T-helper 9 cell (primary cell): ENCODE results near the gene SPEM2.

Source experiments
- DNase-seq: peaks from one replicate; pipeline ENCODE4 v3.0.0-alpha.2; 2020

The SPEM2 gene

DNA sequence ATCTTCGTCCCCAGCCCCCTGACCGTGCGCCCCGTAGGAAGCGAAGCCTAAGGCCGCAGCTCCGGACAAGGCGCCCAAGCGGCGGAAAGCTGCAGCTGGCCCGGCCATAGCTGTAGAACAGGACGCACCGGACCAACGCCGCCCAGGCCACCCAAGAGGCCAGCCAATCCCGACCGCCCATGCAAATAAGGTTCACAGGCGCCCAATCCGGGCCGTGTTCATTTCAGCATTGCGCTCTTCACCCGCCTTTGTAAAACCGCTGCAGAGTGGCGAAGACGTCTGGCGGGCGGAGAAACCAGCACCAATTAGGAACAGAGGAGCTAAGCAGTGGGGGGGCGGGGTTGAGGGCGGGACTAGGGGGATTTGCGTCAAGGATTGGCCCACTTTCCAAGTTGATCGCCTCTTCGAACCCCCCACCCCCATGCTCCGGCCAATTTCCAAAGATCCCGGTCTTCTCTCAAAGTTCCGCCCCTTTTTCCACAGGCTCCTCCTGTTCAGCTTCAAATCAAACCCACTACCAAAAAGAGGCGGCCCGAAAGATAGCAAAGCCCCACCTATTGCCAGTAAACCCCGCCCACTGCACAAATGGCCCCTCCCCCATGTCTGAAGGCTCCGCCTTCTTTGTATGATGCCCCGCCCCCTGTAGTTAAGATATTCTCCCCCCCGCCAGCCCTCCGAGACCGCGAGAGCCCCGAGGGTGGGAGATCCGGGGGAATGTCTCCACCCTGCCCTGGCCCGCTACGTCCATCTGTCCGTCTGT lies 21.3 kb upstream of the SPEM2 start, which contains the start of gene TMEM256:
Gene TMEM256 (minus strand): TSS at position 121 of the 760 bp plus-strand sequence. CDS start 13 bp downstream, at position 108.
- DNase-seq: peak; percentile 96

DNA sequence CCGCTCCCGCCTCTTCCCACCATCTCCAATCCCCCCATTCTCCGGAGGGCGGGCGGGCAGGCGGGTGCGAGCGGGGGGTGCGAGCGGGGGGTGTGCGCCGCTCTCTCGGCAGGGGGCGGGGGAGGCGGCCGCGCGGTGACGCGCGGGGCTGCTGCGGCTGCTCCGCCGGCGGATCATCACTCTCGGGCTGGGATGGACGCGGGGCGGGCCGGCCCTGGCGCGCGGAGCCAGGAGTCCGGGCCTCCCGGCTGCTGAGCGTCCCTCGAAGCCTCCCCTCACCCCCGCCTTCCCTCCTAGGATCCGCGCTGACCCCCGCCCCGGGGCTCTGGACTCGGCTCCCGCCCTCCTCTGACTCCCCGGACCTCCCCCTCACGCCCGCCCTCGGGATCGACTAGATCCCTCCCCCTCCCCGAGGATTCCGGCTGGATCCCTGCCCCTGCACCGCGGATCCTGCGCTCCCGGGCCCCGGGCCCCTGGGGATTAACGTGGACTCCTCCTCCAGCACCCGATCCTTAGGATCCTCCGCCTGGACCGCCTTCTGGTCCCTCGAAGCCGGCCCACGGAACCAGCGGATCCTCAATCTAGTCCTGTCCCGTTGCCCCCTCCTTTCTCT lies 20.6 kb upstream of the SPEM2 start:
- DNase-seq: peak; percentile 70

DNA sequence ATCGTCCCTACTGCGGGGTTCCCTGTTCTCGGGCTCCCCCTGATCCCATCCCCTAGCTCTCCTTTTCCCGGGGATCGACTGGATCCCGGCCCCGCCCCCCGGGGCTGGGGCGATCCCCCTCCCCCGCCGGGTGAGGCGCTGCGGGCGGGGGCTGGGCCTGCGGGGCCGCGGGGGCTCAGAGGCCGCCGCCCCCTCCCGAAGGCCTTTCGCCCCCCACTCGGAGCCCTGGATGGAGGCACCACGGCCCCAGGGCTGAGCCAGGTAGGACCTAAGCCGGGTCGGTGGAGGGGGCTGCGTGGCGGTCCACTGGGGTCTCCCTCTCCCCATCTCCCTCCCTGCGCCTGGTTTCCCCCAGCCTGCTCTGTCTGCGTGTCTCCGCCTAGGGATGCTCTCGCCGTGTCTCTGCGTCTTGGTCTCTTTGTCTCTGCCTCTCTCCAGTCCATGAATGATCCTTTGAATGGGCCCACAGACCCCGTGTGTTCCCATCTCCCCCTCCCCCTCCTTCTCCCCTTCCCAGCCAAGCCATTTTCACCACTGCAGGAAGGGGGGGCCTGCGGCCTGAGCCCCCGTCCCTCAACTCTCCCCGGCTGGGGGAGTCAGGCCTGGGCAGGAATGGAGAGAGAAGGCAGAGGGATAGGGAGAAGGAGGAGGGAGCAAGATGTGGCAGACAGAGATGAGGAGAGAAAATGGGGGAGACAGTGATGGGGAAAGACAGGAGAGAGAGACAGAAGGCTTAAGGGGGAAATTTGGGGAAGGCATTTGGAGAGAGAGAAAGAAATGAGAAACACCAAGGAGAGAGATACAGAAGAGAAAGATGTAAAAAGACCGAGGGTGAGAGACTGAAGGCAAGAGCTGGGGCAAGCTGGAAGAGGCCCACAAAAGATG lies 19.8 kb upstream of the SPEM2 start:
- no peak for DNase-seq

DNA sequence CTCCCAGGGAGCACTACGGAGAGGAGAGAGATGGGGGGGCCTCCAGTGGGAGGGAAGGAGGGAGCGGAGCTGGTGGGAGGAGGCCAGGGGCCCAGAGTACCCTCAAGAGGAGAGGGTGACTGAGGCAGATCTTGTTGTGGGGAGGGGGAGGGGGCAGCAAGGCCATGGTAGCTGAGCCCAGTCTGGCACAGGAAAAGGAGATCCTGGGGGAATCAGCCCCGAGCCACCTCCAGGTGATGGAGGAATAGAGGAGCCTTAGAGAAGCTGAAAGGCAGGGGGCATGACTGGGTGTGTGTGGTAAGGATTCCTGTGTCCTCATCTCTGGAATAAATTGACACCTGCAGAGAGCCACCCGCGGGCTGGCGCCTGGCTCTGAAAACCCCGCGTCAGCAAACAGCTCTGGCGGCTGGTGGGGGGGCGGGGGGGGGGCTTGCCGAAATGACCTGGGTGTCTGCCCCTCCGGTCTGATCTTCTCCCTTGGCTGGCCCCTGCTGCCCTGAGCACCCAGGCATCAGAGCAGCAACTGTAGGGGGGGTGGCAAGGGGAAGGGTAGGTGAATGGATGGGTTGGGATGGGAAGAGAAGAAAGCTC lies 19.1 kb upstream of the SPEM2 start:
- DNase-seq: no peak

DNA sequence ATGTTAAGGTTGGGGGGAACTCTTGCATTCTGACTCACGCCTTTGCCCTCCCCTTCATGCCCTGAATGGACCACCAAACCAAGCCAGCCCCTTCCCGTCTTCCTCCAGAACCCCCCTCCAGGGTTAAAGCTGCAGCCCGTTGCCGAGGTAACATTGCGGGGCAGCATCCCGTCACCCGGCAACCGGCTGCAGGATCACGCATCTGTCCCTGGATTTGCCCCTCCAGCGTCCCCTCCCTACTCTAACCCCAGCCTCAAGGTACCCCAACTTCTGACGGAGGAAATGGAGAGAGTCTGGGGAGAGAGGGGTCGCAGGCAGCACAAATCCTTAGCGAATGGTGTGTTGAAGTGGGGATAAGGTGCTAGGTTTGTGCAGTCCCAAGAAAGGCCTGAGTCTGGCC lies 18.3 kb upstream of the SPEM2 start:
- DNase-seq: no peak

DNA sequence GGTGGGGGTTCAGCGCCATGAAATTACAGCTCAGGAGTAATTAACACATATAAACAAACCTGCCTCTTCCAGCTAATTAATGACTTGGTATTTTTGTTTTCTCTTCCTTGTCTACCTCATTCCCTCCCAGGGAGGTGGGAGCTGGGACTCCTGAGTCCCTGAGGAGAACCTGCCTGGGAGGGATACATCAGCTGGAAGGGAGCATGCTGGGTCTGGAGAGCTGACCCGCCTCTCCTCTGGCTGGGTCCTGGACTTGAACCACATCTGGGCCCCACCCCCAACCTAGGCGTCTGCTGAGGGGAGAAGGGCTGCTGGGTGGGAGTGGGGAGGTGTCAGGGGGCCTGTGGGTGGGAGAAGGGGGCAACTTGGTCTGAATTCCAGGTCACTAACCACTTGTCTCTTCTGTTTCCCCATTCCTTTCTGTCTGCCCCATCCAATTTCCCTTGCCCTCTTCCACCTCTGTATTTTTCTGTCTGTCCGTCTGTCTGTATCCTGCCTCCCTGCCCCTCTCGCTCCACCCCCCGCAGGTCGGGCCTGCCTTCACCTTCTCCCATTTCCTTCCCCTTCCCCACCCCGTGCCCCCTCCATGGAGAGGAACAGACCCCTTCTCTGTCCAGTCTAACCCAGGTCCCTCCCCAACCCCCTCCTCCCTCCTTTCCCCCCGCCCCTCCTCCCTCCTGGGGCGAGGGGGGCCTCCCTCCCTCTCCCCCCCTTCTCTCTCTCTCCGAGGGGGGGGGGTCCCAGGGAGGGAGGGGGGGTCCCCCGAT lies 17.7 kb upstream of the SPEM2 start, which contains the start of gene NLGN2:
Gene NLGN2 (plus strand): TSS at position 361 of the 767 bp plus-strand sequence. CDS start 411 bp downstream, outside the sequence.
- no peak for DNase-seq

DNA sequence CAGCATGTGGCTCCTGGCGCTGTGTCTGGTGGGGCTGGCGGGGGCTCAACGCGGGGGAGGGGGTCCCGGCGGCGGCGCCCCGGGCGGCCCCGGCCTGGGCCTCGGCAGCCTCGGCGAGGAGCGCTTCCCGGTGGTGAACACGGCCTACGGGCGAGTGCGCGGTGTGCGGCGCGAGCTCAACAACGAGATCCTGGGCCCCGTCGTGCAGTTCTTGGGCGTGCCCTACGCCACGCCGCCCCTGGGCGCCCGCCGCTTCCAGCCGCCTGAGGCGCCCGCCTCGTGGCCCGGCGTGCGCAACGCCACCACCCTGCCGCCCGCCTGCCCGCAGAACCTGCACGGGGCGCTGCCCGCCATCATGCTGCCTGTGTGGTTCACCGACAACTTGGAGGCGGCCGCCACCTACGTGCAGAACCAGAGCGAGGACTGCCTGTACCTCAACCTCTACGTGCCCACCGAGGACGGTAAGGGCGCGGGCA lies 17.1 kb upstream of the SPEM2 start:
- DNase-seq: no peak

DNA sequence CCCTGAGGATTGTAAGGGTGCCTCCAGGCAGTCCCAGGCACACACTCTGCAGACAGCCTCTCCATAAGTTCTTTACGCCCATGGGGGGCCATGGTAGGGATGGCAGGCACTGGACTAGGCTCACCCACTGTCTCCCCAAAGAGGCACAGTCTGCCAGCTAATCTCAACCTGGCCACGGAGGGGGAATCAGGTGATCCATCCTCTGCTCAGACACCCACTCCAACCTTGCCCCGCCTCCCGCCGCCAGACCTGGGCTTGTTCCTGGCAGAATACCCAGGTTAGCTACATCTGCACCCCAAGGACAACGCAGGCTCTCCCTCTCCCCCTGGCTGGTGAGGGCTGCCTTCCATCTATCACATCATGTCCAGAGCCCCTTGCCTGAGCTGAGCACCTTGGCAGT lies 16.6 kb upstream of the SPEM2 start:
- no peak for DNase-seq

DNA sequence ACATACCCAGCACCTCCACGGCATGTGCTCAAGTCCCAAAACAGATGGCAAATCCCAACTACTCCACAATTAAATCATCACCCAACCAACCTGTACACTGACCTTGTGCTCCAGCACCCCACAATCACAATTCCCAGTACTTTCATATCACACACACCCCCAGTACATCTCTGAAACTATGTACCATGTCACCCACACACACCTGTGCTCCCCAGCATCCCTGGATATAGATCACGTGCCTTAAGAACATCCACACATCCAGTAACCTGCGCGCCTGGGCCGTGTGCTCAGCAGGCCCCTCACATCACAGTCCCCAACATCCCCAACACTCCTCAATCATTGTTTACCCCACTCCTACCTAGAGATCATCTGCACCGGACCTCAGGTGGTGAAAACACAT lies 15.7 kb upstream of the SPEM2 start:
- DNase-seq: no peak

DNA sequence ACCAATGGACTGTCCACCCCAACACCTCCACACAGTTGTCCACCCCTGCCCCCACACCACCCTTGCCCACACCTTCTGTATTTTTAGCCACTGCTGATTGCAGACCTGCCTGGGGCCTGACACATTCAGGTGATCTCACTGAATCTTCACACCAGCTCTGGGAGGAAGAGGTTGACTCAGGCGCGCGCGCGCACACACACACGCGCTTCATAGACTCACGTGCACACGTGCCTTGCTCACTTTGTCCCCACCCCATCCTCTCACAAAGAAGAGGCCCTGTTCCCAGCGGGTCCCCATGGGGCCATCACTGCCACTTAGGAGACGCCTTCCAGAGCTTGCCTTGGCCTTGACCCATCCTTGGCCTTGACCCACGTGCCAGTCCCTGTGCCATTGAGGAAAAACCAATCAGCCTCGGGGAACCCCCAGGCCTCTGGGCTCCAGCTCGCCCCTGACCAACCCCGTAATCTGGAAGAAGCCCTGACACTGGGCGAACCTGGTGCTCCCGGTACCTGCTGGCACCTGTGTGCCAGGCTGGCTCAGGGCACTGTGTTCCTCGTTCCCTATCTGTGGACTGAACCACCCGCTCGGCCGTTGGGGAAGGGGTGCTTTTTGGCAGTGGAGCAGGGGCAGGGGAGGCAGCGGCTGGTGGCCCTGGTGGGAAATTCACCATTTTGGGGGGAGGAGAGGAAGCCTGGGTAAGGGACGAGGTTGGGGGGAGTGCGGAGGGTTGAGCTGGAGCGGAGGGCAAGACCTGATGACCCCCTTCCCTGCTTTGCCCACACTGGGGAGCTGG lies 14.6 kb upstream of the SPEM2 start:
- DNase-seq: no peak

DNA sequence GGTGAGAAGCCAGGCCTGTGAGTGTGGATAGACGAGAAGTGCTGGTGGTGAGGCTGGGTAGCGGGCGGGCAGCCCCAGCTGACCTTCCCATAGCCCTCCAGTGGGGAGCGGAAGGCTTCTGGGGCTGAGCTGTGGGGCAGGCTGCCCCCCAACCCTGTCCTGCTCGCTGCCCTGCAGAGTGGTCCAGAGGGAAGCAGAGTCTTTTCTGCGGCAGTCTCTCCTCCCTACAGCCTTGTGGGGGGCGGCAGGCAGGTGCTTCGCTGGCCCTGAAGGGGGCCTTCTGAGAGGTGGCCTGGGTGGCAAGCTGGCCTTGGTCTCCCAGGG lies 14.0 kb upstream of the SPEM2 start:
- no peak for DNase-seq

DNA sequence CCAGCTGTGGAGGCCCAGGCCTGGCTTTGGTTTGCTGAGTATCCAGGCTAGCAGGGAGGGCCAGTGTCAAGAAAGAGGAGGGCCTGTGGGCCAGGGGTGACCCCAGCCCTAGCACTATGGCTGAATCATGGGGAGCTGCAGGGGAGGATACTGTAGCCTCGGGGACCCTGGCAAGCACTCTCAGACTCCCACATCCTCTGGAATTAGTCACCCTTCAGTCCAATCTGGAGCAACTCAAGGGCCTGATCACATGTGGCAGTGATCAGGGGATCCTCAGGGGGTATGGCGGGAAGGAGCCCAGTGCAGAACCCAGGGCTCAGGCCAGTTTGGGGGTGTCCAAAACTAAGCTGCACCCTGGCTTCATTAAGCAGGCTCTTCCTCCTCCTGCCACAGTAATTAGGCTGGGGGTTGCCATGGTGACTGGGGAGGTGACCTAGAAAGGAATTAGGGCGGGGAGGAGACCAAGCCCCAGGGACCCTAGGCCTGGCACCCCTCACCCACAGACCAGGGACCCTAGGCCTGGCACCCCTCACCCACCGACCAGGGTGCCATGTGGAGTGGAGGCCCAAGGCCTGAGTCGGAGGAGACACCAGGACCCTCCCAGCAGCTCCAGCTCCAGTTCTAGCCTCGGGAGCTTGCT lies 11.9 kb upstream of the SPEM2 start:
- DNase-seq: no peak

DNA sequence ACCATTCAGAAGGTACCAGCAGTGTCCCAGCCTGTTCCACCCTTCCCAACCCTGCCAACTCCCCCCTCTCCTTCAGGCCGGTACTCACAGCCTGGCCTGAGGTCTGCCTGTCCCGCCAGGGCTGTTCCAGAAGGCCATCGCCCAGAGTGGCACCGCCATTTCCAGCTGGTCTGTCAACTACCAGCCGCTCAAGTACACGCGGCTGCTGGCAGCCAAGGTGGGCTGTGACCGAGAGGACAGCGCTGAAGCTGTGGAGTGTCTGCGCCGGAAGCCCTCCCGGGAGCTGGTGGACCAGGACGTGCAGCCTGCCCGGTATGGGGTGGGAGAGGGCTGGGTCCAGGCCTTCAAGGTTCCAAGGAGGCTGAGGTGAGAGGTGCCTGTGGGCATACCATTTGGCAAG lies 10.6 kb upstream of the SPEM2 start:
- no peak for DNase-seq

DNA sequence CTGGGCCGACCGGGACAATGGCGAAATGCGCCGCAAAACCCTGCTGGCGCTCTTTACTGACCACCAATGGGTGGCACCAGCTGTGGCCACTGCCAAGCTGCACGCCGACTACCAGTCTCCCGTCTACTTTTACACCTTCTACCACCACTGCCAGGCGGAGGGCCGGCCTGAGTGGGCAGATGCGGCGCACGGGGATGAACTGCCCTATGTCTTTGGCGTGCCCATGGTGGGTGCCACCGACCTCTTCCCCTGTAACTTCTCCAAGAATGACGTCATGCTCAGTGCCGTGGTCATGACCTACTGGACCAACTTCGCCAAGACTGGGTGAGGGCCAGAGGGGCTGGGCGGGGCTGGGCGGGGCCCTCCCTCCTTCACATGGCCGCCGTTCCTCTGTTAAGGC lies 9.6 kb upstream of the SPEM2 start:
- no peak for DNase-seq

DNA sequence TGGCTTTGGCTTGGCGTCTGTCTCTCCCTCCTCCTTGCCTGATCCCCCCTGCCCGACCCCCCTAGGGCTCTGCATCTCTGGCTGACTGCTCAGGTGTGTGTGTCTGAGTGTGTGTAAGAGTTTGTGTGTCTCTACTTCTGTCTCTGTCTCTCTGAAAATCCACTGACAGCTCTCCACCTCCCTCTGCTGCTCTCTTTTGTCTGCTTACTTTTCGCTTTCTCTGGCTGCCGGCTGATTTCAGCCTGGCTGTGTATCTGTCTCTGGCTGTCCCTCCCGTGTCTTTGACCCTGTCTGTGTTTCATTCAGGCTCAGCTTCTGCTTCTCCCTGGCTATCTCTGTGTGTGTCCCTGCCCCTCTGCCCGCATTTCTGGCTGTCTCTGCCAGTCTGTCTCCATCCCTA lies 9.1 kb upstream of the SPEM2 start:
- DNase-seq: no peak

DNA sequence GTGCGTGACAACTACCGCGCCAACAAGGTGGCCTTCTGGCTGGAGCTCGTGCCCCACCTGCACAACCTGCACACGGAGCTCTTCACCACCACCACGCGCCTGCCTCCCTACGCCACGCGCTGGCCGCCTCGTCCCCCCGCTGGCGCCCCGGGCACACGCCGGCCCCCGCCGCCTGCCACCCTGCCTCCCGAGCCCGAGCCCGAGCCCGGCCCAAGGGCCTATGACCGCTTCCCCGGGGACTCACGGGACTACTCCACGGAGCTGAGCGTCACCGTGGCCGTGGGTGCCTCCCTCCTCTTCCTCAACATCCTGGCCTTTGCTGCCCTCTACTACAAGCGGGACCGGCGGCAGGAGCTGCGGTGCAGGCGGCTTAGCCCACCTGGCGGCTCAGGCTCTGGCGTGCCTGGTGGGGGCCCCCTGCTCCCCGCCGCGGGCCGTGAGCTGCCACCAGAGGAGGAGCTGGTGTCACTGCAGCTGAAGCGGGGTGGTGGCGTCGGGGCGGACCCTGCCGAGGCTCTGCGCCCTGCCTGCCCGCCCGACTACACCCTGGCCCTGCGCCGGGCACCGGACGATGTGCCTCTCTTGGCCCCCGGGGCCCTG lies 8.3 kb upstream of the SPEM2 start:
- no peak for DNase-seq

DNA sequence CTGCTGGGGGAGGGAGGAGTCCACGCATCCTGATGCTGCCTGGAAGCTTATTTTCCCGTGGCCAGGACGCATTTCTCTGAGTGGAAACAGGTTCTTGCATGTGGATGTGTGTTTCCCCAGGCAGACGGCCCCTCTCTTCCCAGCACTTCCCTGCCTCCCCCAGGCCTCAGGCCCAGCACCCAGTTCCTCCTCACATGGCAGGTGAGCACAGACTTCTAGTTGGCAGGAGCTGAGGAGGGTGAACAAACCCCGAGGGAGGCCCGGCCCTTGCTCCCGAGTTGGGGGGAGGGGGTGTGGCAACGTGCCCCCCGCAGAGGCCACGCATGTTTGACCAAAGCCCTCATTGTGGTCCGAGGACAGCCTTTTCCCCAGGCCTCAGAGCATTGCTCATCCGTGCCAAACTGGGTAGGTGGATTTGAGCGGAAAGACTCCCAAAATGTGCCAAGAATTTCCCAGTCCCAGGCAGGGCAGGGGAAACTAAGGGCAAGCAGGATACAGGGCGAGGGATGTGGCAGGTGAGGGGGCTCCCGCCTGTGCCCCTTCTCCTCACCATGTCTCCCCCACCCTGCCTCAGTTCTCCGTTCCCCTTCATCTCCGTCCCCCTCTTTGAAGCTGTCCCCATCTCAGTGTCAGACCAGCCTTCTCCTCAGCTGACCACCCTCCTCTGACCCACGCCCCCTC lies 6.8 kb upstream of the SPEM2 start:
- DNase-seq: no peak

DNA sequence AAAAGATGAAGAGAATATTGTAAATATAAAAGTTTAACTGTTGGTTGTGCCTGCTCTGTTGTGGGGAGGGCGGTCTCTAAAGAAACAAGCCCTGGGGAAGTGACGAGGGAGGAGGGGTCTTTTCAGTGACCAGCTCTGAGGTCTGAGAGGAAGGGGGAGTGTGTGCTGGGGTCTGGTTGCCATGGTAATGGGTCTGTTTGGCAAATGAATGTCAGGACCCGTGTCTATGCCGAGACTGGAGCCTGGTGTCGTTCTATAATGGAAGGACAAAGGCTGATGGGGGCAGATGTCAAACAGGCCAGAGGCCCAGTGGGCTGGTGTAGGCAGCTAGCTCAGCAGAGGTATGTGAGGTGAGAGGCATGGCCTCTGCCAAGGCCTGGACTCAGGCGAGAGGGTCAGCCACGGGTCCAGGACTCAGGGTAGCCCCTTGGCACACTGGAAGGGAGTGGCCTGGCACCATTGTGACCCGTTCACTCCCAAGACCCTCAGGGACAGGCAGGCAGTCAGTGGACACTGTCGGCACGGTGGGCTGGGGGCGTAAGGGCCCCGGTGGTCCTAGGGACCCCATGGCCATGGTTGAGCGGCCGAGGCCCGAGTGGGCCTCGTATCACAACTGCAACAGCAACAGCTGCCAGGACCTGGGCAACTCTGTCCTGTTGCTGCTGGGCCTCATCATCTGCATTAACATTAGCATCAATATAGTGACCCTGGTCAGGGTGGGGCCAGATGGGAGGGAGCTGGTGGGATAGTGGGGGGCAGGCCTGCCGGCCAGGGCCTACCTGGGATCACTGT lies 5.4 kb upstream of the SPEM2 start, which contains the start of gene SPEM1:
Gene SPEM1 (plus strand): TSS at position 506 of the 792 bp plus-strand sequence. CDS start 61 bp downstream, at position 567.
- DNase-seq: no peak

DNA sequence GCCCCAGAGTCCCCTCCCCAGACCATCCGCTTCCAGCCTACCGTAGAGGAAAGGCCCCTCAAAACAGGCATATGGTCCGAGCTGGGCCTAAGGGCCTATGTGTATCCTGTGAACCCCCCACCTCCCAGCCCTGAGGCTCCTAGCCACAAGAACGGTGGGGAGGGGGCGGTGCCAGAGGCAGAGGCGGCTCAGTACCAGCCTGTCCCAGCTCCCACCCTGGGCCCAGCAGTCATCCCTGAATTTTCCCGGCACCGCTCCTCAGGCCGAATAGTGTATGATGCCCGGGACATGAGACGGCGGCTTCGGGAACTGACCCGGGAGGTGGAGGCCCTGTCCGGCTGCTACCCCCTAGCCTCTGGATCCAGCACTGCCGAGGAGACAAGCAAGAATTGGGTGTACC lies 4.2 kb upstream of the SPEM2 start:
- DNase-seq: no peak
